OCI-M2 (cell line): Measurements from ENCODE around the gene RAP1GAP.

Experiments
- DNase-seq: peaks from one replicate; lab custom pipeline; 2025; ENCODE audit not compliant: unreplicated experiment; lab: John Stamatoyannopoulos, UW

The RAP1GAP gene

DNA sequence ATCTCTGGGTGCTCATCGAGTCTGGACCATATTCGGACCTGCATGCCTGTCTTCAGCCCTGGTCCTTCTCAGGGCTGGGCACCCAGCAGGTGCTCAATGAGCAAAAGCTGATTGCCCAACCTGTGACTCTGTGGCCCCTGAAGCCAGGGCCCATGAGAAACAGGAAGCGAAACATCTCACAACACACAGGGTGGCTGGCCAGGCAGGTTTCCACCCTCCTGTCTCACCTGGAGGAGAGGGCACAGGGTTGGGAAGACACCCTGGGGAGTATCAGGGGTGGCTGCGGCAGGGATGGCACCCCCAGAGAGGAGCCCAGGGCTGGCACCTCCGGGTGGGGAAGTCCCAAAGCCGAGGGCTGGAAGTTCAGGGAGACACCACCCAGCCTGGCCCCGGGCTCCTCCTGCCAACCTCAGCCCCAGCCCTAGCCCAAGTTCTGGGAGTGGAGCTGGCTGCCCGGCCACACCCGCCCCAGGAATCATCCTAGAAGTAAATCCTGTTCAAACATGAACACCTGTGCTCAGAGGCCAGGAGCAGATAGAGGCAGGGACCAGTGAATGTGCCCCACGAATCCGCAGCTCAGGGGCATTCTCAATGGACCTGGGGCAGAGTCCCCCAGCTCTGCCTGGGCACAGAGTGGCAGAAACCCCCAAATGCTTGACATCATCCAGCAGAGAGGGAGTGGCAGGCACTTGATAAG is 54.6 kb downstream of the RAP1GAP start:
- DNase-seq: no peak

GRCh38 chr1:21613072-21613867 is 55.9 kb downstream of the RAP1GAP start:
- DNase-seq: no peak

DNA sequence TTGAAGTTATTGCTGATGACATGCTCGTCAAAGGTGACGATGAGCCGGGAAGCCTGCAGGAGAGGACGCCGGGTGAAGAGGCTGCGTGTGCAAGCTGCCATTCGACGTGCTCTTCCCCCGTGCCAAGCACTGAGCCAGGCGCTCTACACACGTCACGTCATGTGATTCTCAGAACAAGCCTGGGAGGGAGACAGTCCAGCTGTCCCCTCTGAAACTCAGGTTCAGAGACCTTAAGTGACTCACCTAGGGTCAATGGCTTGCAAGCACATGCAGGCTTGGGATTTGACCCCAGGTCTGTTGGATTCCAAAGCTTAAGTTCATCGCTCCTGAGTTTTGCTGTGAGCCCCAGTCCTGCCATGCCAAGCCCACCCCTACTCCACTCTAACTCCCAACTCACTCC is 57.1 kb downstream of the RAP1GAP start:
- DNase-seq: no peak

GRCh38 chr1:21610989-21611785 is 58.0 kb downstream of the RAP1GAP start:
- DNase-seq: no peak

DNA sequence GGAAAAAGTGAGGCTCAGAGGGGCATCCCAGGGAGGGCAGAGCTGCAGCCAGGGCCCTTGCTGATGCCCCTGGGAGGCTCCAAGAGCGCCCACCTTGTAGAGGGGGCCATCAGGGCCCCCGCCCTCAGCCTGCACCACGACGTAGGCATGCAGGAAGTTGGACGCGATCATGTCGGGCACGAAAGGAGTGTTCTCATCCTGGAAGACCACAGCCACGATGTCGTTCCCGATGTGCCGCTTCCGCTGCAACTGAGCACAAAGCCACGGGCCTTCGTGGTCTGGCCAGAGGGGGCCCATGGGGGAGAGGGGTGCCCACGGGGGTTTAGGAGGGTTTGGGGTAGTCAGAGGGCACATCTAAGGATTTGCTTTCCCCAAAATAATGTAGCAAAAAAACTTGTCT is 59.1 kb downstream of the RAP1GAP start:
- no peak for DNase-seq

DNA sequence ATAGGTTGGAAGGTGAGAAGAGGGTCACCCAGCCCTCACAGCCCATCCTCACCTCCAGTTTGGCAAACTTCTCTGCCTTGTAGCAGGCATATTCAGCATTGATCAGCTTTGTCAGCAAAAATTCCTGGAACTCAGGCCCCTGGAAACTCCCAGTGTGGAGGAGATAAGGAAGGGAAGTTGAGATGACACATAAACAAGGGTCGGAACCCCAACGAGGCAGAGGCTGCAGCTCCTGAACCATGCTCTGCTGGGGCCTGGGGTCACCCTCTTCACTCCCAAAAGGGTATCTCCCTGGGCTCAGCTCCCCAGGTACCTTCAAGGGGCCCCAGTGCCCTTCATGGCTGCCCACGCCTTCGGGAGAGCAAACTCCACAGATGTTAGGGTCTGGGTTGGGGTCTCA is 60.4 kb downstream of the RAP1GAP start:
- no peak for DNase-seq

GRCh38 chr1:21607549-21608529 is 61.3 kb downstream of the RAP1GAP start:
- no peak for DNase-seq

GRCh38 chr1:21605964-21606705 is 63.0 kb downstream of the RAP1GAP start:
- no peak for DNase-seq

DNA sequence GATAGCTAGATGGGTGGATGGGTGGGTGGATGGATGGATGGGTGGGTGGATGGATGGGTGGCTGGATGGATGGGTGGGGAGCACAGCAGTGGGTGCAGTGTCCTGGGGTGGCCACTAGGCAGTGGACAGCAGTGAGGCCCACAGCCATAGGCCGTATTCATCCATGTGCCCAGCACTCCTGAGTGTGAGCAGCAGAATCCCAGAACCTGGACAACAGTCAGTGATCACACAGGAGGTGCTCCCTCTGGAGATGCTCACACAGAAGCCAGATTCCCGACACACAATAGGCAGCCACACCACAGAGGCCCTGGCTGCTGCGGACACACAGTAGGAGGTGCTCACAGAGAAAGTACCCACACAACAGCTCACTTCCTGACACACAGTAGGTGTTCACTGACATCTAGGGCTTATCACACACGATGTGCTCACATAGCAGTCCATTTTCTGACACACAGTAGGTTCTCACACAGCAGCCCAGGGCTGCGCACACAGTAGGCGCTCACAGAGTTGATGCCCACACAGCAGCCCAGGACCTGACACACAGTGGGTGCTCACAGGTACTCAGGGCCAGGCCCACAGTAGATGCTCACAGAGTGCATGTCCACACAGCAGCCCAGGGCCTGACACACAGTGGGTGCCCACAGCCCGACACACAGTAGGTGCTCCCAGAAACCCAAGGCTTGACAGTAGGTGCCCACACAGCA is 64.0 kb downstream of the RAP1GAP start:
- no peak for DNase-seq

DNA sequence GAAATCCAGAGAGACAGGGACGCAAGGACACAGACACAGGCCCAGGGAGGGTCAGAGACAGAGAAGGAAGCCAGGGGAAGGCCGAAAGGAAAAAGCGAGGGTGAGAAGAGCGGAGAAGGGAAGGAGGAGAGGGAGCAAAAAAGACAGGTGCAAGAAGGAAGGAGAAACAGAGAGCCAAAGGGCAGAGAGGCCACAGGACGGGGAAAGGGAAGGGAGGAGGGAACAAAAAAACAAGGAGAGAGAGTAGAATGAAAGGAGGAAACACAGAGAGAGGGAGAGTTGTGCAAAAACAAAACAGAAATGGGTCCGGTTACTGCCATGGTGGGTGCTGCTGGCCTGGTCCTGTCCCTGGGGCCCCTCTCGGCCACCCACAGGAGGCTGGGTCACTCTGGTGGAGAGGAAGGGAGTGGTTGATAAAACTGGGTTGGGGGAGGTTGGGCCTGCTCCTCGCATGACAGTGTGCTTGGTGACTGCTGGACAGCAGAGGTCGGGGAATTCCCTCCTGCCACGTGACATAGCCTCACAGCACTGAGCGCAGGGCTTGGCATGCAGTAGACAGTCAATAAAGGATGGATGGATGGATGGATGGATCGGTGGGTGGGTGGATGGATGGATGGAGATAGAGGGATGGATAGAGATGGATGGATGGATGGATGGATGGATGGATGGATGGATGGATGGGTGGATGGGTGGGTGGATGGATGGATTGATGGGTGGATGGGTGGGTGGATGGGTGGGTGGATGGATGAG is 64.8 kb downstream of the RAP1GAP start:
- no peak for DNase-seq

GRCh38 chr1:21603177-21604138 is 65.7 kb downstream of the RAP1GAP start:
- DNase-seq: no peak

- no peak for DNase-seq
Observed at GRCh38 chr1:21601278-21602048, 67.7 kb downstream of the RAP1GAP start.

DNA sequence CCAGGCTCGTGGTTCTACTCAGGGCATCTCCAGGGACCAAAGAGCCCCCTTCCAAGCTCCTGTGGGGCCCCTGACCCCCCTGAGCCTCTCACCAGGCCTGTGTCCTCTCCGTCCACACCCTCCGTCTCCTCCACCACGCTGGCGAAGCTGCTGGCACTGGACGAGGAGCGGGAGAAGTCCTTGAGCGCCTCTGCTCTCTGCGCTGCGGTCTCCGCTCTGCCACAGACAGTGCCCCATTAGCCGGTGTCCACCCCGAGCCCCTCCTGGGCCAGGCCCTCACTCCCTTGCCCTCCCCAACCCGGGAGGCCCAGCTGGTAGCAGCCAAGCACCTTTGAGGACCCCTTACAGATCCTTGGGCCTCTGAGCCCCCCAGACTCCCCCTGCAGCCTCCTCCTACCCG is 69.8 kb downstream of the RAP1GAP start:
- no peak for DNase-seq

DNA sequence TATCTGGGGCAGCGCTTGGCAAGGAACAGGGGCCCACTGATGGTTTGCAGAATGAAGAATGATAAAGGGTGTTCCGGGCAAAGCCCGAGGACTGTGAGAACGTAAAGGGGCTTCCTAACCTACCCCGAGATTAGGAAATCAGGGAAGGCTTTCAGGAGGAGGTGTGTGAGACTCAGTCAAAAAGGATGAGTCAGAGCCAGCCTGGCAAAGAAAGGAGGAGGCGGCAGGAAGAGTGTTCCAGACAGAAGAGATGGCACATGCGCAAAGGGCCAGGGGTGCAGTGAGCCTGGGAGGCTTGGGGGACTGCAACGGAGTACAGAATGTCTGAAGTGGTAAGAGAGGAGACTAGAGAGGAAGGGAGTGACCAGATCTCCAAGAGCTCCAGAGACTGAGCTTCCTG is 70.3 kb downstream of the RAP1GAP start:
- no peak for DNase-seq

- no peak for DNase-seq
Observed at GRCh38 chr1:21598417-21598816, 70.7 kb downstream of the RAP1GAP start.

DNA sequence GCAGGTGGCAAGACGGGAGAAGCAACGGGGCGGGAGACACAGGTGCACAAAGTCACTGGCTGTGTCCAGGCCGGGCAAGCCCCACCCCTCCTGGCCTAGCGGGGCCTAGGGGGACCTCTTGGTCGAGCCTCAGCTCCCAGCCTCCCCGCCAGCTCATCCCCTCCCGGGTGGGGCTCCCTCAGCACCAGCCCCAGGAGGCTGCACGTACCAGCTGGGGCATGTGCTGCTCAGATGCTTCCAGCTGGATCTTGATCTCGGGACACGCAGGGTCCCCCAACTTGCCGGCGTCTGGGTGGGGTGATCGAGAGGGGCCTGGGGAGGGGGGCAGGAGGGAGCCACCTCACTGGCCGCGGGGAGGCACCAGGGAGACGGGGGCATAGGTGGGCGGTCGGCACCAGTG is 71.4 kb downstream of the RAP1GAP start:
- no peak for DNase-seq

DNA sequence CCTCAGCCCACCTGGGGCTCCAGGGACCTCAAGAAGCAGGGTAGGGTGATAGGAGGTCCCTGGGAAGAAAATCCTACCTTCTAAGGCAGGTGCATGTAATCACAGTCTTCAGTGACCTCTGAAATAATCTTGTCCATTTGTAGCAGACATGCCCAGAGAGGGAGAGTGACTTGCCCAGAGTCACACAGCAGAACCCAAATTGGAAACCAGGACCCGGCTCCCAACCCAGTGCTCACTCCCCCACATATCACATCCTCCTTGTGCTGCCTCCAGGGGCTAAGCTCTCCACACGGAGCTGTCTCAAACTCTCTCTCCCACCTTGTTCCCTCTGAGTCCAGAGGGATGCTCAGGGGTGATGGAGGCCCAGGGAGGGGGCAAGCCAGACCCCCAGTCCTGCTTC is 72.5 kb downstream of the RAP1GAP start:
- no peak for DNase-seq
